ENCODE results near the gene TNFRSF11A. TPM values are rescaled to one million over a fixed set of nuclear protein-coding genes. Genes with fewer than 3 reads are reported as not detected.

The TNFRSF11A gene
- total RNA-seq: 3.5 and 4.0 TPM in 2 replicates

DNA sequence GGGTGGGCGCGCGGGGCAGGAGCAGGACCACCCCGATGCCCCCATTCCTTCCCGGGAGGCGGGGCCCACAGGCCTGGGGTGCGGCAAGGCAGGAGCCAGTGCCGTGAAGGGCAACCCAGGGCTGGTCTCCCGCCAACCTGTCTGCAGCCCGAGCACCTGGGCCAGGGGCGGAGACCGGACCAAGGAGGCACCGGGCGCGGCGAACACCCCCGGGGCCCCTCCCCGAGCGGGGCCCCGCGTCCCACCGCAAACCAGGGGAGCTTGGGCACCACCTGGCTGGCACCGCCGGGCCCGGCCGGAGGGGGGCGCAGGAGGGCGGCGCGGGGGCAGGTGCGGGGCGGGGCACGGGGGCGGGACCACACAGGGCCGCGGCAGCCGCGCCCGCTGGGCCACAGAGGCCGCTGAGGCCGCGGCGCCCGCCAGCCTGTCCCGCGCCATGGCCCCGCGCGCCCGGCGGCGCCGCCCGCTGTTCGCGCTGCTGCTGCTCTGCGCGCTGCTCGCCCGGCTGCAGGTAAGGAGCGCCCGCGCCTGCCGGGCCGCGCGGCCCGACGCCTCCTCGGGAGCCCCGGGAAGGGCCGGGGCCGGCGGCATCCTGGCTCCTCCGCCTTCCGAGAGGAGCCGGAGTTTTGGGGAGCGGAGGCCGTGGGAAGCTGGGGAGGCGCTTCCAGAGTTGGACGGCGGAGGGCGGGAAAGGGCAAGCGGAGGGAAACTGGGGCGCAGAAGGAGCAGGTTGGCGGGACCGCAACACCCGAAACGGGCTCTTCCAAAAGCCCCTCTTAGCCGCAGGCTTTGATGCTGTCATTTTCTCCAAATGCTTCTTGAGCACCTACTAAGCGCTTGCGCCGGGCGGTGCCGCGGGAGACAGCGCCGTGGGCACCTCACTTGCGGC is at the start of gene TNFRSF11A:
TNFRSF11A (plus strand) TSS at position 394 of the 889 bp plus-strand sequence; CDS start at position 437, 43 bp downstream.

Other genes with a start within 250 kb of the TNFRSF11A start
- 15.2 and 35.5 TPM in 2 replicates for gene PIGN, start 138.3 kb upstream of the TNFRSF11A start, total RNA-seq
- gene RELCH, start 138.1 kb upstream of the TNFRSF11A start, total RNA-seq: 15.9 and 27.9 TPM in 2 replicates
- gene ZCCHC2, start 197.7 kb downstream of the TNFRSF11A start, total RNA-seq: 7.8 and 8.0 TPM in 2 replicates

All from airway epithelial cell (primary cell).